Panc1 (cell line): ENCODE results near the gene MRPL10.

Source experiments
- CTCF ChIP-seq: fragments of 450-650 bp; IDR thresholded peaks from 2 replicates; pipeline ENCODE4 v1.5.1; 2017; ENCODE audit warnings: mild to moderate bottlenecking
- SIN3A ChIP-seq: IDR thresholded peaks from 2 replicates; pipeline ENCODE4 v1.6.1; 2012; ENCODE audit warnings: low read depth, mild to moderate bottlenecking, low read length, moderate library complexity, borderline replicate concordance; ENCODE audit not compliant: insufficient read depth
- TCF7L2 ChIP-seq: IDR thresholded peaks from 2 replicates; pipeline ENCODE4 v1.6.1; 2011; ENCODE audit warnings: mild to moderate bottlenecking, low read depth, low read length, inconsistent platforms

- TF ChIP-seq CTCF: no peak
- TF ChIP-seq TCF7L2: no peak
- no peak for TF ChIP-seq SIN3A
Measured at GRCh38 chr17:47830396-47831002, 842 bp downstream of the MRPL10 start.
